GM23338 (cell line): ENCODE measurements around the gene HGS.

ENCODE experiments used
- CTCF ChIP-seq, 2 experiments: fragments of 200-600 bp in 1 of 2; sonication (generic) in 1 of 2; conservative IDR thresholded peaks; 2 replicates each; pipeline versions ENCODE4 v1.5.1 to v1.6.1; 2016 to 2017; ENCODE audit warnings: antibody characterized with exemption in 2 of 2, low read depth in 2 of 2, mild to moderate bottlenecking in 2 of 2, moderate library complexity in 1 of 2
- EZH2 ChIP-seq: fragments of 200-600 bp; sonication (generic); IDR thresholded peaks from one replicate; pipeline ENCODE4 v1.8.0; 2017; ENCODE audit warnings: antibody characterized with exemption, mild to moderate bottlenecking, low read depth; ENCODE audit not compliant: unreplicated experiment

- TF ChIP-seq CTCF (conservative IDR thresholded peaks at IDR 0.05; ENCODE audit: low read depth in 2 of 2): no peak
- TF ChIP-seq EZH2: peak; percentile 2
These were observed 35.1 kb upstream of the HGS start for GRCh38 chr17:81648707-81649085.
